HCT116 (cell line): ENCODE data around the gene GANAB. TPM values are rescaled to one million over a fixed set of nuclear protein-coding genes. Genes with fewer than 3 reads are reported as not detected.

Source experiments
- ATAC-seq: fragments of 200-7000 bp; cut with Tn5 transposase; 2 replicates; pipeline ENCODE4 v1.9.1; 2020; ENCODE audit warnings: mild to moderate bottlenecking, moderate library complexity
- BruUV-seq: library from RNA; stranded (reverse); fragments of 400-500 nt; replicated peaks from 2 replicates; lab custom pipeline; 2021; lab: Mats Ljungman, UMichigan
- CTCF ChIA-PET: fragments of 300-600 bp; sonication (Branson Sonifier 250); formaldehyde crosslinking; loops from one replicate; lab custom pipeline; 2021; ENCODE audit warnings: antibody characterized with exemption; lab: Charles Lee
- POLR2A ChIA-PET: fragments of 300-600, 350-600 bp; sonication (Branson Sonifier 250); formaldehyde crosslinking; loops from one replicate; lab custom pipeline; 2021; ENCODE audit warnings: antibody characterized with exemption; lab: Charles Lee
- RAD21 ChIA-PET, 2 experiments: fragments of 300-600 bp; sonication (Branson Sonifier 250); formaldehyde crosslinking; loops; one replicate each; lab custom pipeline; 2023; ENCODE audit warnings: low total read pairs in 2 of 2; ENCODE audit not compliant: uncharacterized antibody in 2 of 2, unreplicated experiment in 2 of 2, low non-redundant PET in 1 of 2; lab: Charles Lee
- DNase-seq: peaks from one replicate; pipeline ENCODE4 v3.0.0-alpha.2; 2010; ENCODE audit warnings: low read depth, low spot score
- H2AFZ ChIP-seq: fragments of 200-600 bp; shearing (Covaris generic), sonication (generic); 2 replicates; pipeline ENCODE4 v1.6.1; 2017; ENCODE audit warnings: low read depth, mixed run types, mixed read lengths, antibody characterized with exemption, low read length; ENCODE audit not compliant: poor library complexity, severe bottlenecking
- H3K27ac ChIP-seq: 2 replicates; pipeline ENCODE4 v1.5.1; 2012; ENCODE audit warnings: low read depth, low read length
- H3K27me3 ChIP-seq: fragments of 200-600 bp; sonication (generic); 2 replicates; pipeline ENCODE4 v1.6.1; 2016; ENCODE audit warnings: mixed run types, low read length, mixed read lengths; ENCODE audit not compliant: insufficient read depth
- H3K36me3 ChIP-seq, 2 experiments: fragments of 200-500 bp in 1 of 2; fragments of 200-600 bp in 1 of 2; sonication (Bioruptor generic) in 1 of 2; sonication (generic) in 1 of 2; 2 replicates each; pipeline versions ENCODE4 v1.5.1 to v1.6.1; 2014 to 2016; ENCODE audit warnings: low read length in 2 of 2, inconsistent platforms in 1 of 2, mixed read lengths in 1 of 2, mixed run types in 1 of 2; ENCODE audit not compliant: insufficient read depth in 2 of 2, control insufficient read depth in 1 of 2
- H3K4me1 ChIP-seq, 2 experiments: fragments of 200-600 bp in 1 of 2; sonication (generic) in 1 of 2; 2 replicates each; pipeline versions ENCODE4 v1.5.1 to v1.6.1; 2012 to 2017; ENCODE audit warnings: low read length in 2 of 2, inconsistent platforms in 1 of 2, mild to moderate bottlenecking in 1 of 2, mixed read lengths in 1 of 2, mixed run types in 1 of 2, moderate library complexity in 1 of 2; ENCODE audit not compliant: insufficient read depth in 2 of 2, control insufficient read depth in 1 of 2
- H3K4me2 ChIP-seq: fragments of 200-600 bp; sonication (generic); 2 replicates; pipeline ENCODE4 v1.6.1; 2017; ENCODE audit warnings: mixed run types, low read length, mixed read lengths
- H3K4me3 ChIP-seq, 2 experiments: fragments of 200-600 bp in 1 of 2; sonication (generic) in 1 of 2; replicated peaks in 1 of 2; 2 replicates each; pipeline ENCODE4 v1.5.1; 2011 to 2016; ENCODE audit warnings: low read length in 2 of 2, control low read depth in 1 of 2, low read depth in 1 of 2, mild to moderate bottlenecking in 1 of 2, mixed read lengths in 1 of 2, mixed run types in 1 of 2
- H3K79me2 ChIP-seq: fragments of 200-600 bp; sonication (generic); 2 replicates; pipeline ENCODE4 v1.6.1; 2017; ENCODE audit warnings: mild to moderate bottlenecking, mixed run types, low read length, moderate library complexity, mixed read lengths; ENCODE audit not compliant: insufficient read depth
- H3K9ac ChIP-seq: fragments of 200-600 bp; sonication (generic); 2 replicates; pipeline ENCODE4 v1.6.1; 2016; ENCODE audit warnings: low read length, mixed read lengths
- H3K9me2 ChIP-seq: fragments of 200-600 bp; sonication (generic), shearing (Covaris generic); 2 replicates; pipeline ENCODE4 v1.6.1; 2017; ENCODE audit warnings: mixed run types, mild to moderate bottlenecking, moderate library complexity; ENCODE audit not compliant: insufficient read depth
- H3K9me3 ChIP-seq, 2 experiments: fragments of 200-500 bp in 1 of 2; fragments of 200-600 bp in 1 of 2; sonication (Bioruptor generic) in 1 of 2; sonication (generic) in 1 of 2; 2 replicates each; pipeline ENCODE4 v1.6.1; 2014 to 2017; ENCODE audit warnings: low read length in 2 of 2, mixed read lengths in 2 of 2, inconsistent platforms in 1 of 2, low read depth in 1 of 2, mild to moderate bottlenecking in 1 of 2, mixed run types in 1 of 2, moderate library complexity in 1 of 2; ENCODE audit not compliant: control insufficient read depth in 1 of 2, insufficient read depth in 1 of 2
- H4K20me1 ChIP-seq: fragments of 200-600 bp; sonication (generic), shearing (Covaris generic); 2 replicates; pipeline ENCODE4 v1.6.1; 2017; ENCODE audit warnings: mixed run types, mild to moderate bottlenecking, moderate library complexity; ENCODE audit not compliant: insufficient read depth
- CTCF ChIP-seq, 3 experiments: fragments of 200-600 bp in 1 of 3; sonication (generic) in 1 of 3; IDR thresholded peaks in 2 of 3; conservative IDR thresholded peaks in 1 of 3; 2 replicates each; pipeline ENCODE4 v1.5.1; 2012 to 2017; ENCODE audit warnings: low read depth in 2 of 3, low read length in 2 of 3, antibody characterized with exemption in 1 of 3, borderline replicate concordance in 1 of 3, control low read depth in 1 of 3, mild to moderate bottlenecking in 1 of 3, mixed read lengths in 1 of 3, mixed run types in 1 of 3, moderate library complexity in 1 of 3; ENCODE audit not compliant: insufficient read depth in 1 of 3
- POLR2AphosphoS5 ChIP-seq: IDR thresholded peaks from 2 replicates; pipeline ENCODE4 v1.6.1; 2011; ENCODE audit warnings: mild to moderate bottlenecking, low read depth, low read length, moderate library complexity
- REST ChIP-seq: IDR thresholded peaks from 2 replicates; pipeline ENCODE4 v1.6.1; 2012; ENCODE audit warnings: low read depth
- SIN3A ChIP-seq: IDR thresholded peaks from 2 replicates; pipeline ENCODE4 v1.6.1; 2012; ENCODE audit warnings: low read depth
- SP1 ChIP-seq: IDR thresholded peaks from 2 replicates; pipeline ENCODE4 v1.6.1; 2012; ENCODE audit warnings: low read depth
- YY1 ChIP-seq: IDR thresholded peaks from 2 replicates; pipeline ENCODE4 v1.6.1; 2011; ENCODE audit warnings: low read length, low read depth, moderate library complexity, mild to moderate bottlenecking; ENCODE audit not compliant: insufficient replicate concordance; ENCODE audit errors: extremely low read depth
- ZFX ChIP-seq: fragments of 450-650 bp; IDR thresholded peaks from 2 replicates; pipeline ENCODE4 v1.6.1; 2017
- intact Hi-C: fragments of 100-400 bp; cut with micrococcal nuclease; formaldehyde crosslinking; loops from 2 replicates; pipeline ENCODE4 v1.10.0; 2022
- total RNA-seq: library from RNA; stranded (reverse); gene quantifications from one replicate; pipeline ENCODE4 v1.2.1, GENCODE V29; 2021; ENCODE audit not compliant: unreplicated experiment

Gene GANAB
- total RNA-seq, 1 experiment from 2014 or later = 410 TPM

- ChIA-PET CTCF (no interaction called here), POLR2A (interaction anchor here (0.9 kb wide), 1 partner anchor 13 kb away, joined by 3 read pairs; the partner anchor contains the start of gene TUT1), RAD21 (no interaction called here)
- intact Hi-C loops = no loop called here
- TF ChIP-seq SIN3A = no peak
- no peak for TF ChIP-seq REST
- no peak for TF ChIP-seq ZFX
- no peak for TF ChIP-seq CTCF (IDR thresholded peaks at IDR 0.05 in 2 of 3, conservative IDR thresholded peaks at IDR 0.05 in 1 of 3; ENCODE audit: borderline replicate concordance in 1 of 3, insufficient read depth in 1 of 3, low read depth in 2 of 3, low read length in 2 of 3)
- no peak for TF ChIP-seq SP1
- TF ChIP-seq YY1 = no peak
- no peak for TF ChIP-seq POLR2AphosphoS5
- no TSS peak for BruUV-seq
- Histone ChIP-seq H2AFZ (no peak overlapping the region), H3K9me3 (no peaks in the 10 kb centered on the region), H3K9ac (no peak overlapping the region), H3K4me3 (no peak overlapping the region), H4K20me1 (no peaks in the 10 kb centered on the region), H3K27me3 (no peaks in the 10 kb centered on the region), H3K4me1 (peaks cover 4 to 9% of the 10 kb centered on the region in 2 experiments), H3K79me2 (peaks cover 8% of the 10 kb centered on the region), H3K4me2 (no peak overlapping the region), H3K27ac (no peak overlapping the region), H3K36me3 (peaks cover 23 to 33% of the 10 kb centered on the region in 2 experiments), H3K9me2 (no peaks in the 10 kb centered on the region)
- ATAC-seq (no peak), DNase-seq (no peak)
Measured at GRCh38 chr11:62578541-62578940, 67.9 kb downstream of the GANAB start.
